Occipital lobe (tissue), 2 donors: Measurements from ENCODE around the gene TRPM8. TPM values are rescaled to one million over a fixed set of nuclear protein-coding genes. Genes with fewer than 3 reads are reported as not detected.

Experiments
- DNase-seq: peaks from one replicate; lab custom pipeline; 2025; lab: John Stamatoyannopoulos, UW
- total RNA-seq: library from RNA; depleted of rRNA; stranded (reverse); fragments of >200 nt; gene quantifications from one replicate; pipeline ENCODE4 v1.2.3, GENCODE V29; 2014

TRPM8 gene
- total RNA-seq, 1 donor from 2014 or later: 0.47 TPM

DNA sequence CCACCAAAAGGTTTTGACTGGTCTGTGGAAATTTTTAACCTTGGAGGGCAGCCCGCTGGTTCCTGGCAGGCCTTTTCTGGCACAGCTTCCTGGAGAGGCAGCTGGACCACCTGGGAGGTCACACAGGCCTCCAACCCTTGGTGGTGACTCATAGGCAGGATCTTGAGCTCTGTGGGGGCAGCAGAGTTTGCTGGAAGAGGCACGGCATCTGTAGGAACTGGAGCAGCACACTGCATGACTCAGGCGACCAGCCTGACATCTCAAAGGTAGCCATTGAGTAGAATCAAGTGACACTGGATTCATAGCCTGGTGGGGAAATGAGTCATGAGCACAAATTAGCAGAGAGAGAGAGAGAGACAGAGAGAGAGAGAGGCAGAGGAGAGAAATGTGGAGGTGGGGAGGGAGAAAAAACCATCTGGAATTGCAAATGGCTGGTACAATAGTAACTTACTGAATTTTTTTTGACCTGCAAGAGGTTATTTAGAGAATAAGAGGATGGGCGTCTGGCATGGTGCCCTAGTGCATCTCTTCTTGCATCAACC, 57.4 kb downstream of the TRPM8 start:
- DNase-seq: peak; percentile 60

DNA sequence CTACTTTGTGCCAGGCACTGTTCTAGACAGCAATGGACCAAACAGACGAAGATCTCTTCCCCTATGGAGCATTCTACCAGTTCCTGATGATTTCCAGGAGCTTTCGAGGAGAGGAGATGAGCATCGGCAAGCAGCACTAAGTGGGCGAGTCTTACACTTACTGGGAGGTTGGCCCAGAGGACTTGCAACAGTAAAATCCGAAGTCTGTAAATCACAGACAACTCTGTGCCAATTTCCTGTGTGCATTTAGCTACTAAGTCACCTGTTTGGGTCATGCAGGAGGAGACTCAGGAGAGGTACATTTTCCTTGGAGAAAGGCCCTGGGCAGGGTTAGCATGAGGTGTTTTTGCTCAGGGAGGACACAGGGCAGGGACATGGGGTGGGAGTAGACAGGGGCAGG, 58.9 kb downstream of the TRPM8 start:
- no peak for DNase-seq

DNA sequence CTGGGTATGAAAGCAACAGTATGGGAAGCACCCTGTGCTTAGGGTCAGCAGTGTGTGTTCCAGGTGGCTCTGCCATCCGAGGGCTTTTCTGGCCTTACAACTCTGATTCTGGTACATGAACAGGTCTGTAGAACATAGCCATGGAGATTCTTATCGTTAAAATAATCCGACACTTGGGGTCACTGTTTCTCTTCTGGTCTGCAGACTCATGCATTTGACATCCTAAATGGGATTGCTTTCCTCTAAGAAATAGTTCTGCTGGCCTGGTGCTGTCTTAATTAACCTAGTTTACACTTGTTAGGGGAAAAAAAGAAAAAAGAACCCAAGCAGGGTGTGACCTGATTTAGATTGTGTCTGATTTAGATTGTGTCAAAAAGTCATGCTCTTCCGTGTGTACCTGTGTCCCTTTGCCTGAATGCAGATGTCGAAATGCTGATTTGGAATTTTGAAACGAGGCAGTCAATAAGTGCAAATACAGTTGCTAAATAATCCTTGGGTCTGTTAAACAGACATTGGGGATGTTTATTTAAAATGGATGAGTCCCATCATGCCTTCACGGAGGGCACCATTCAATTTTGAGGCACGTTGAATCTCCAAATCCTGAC, 59.6 kb downstream of the TRPM8 start:
- DNase-seq: no peak

DNA sequence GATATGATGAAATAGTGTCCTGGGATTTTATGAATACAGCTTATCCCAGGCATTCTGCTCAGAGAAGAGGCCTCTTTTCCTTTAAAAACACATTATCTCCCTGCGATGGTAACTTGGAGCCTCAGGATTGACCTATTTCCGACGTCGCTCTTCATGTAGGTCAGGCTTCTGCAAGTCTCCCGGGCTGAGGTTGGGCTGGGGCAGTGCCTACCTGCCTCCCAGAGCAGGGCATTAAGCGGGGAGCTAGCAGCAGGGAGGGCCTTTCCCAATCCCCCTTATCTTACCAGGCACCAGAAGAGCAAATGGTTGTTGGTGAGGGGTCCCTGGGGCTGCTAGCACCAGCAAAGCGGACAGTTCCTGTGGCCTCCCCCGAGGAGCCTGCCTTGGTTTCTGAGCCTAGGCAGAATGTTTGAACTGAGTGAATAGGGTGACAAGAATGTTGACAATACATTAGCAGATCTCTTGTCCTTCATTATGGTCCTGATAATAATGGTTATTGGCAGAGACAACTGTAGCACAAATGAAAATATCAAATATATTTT, 60.2 kb downstream of the TRPM8 start:
- no peak for DNase-seq

DNA sequence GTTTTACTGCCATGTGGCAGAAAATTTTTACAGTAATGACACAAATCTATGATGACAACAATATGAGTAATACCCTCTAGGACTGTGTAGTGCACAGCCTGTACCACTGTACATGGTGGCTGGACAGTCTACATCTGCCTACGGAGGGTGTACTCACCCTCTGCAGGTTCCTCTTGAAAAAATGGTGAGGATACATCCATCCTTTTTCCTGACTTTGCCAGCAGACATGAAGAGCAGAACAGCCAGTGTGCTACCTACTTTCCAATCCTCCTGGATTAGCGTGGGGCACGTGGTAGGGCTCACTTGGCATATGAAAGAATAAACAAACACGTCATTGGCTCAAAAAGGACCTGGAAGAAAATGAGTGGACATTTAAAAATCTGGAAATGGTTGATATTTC, 62.6 kb downstream of the TRPM8 start:
- no peak for DNase-seq

DNA sequence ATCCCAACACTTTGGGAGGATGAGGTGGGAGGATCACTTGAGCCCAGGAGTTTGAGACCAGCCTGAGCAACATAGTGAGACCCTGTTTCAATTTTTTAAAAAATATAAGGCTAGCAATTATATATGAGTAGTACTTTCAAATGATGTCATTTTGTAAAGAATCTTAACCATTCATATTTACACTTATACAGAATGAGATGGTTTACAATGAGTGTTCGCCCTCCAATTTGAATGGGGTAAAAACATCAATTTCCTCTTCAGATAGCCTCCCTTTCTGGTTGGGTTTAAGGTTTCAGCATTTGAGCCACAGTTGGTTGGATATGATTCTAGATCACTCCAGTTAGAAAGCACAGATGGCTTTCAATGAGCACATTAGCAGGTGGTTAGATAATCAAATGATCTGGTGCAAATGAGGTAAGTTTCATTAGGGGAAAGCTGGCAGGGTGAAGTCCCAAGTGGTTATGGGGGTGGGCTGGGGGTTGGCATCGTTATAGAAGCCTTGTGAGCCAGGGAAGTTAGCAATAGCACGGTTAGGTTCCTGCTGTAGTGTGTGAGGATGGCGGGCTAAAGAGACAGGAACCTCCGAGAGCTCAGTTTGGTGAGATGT, 63.9 kb downstream of the TRPM8 start:
- no peak for DNase-seq

DNA sequence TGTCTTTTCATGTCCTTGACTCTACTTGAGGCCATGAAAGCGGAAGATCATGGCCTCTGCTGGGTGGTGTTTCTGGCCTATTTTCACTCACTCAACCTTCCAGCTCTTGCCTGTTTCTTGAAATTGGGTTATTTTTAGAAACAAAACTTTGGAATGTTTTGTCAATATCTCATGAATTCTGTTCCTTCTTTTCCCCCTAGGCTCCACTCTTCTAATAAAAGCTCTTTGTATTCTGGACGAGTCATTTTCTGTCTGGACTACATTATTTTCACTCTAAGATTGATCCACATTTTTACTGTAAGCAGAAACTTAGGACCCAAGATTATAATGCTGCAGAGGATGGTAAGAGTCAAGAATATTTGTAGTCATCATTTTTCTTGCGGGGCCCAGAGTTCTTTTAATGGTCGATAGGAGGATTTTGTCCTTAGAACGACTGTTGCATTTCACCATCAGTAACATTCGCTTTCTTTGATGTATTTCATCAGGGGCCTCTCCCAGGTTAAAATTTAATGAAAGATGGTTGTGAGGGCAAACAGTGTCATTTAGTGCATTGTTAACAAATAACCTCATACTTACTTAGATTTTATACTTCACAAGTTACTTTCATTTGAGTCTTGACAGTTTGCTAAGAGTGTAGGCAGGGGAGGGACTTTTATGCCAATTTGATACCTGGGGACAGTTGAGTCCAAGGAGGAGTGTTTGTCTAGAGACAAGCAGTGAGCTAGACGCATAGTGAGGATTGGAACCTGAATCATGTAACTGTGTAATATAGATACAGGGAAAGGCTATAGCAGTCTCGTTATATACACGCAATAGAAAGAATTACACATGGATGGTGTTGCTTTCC, 64.6 kb downstream of the TRPM8 start:
- DNase-seq: no peak

DNA sequence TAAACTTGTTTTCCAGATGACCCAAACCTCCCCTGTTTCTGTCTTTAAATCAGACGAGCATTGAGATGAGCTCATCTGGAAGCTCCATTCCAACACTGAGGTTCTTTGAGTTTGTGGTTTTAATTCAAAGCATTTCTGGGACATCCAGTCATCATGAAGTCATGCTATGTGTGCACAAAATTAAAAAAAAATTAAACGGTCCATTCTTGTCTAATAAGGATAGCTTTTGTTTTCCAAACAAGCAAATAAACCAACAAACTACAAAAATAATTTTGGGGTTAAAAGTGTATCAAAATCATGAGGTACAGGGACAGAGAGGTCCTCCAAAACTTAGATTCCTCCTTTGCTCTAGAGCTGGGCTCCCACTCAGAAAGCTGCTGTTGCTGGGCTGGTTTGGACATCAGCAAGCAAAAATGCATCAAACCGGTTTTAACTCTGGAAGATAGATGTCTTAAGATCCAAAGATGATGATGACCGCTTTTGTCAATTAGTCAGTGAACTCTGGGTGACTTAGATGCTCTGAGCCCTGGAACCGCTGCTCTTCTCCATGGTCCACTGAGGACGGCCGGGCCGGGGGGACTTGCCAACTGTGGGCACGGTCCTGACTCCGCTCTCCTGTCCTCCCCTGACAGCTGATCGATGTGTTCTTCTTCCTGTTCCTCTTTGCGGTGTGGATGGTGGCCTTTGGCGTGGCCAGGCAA, 65.4 kb downstream of the TRPM8 start:
- DNase-seq: no peak

DNA sequence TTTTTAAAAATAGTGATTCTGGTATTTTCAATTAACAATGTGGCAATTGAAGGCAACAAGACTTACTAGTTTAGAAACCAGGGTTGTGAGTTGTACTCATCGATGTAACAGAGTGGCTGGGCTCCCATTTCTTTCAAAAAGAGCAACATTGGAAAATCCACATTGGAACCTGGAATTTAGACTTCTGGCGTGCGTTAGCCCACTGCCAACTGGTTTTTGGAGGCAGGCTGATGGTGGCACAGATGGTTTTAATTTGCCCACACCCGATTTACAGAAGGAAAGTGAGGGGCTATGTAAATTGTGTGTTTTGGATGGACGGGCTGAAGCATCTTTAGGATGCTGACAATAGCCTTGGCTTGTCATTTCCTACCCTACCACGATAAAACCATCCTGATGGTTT, 66.3 kb downstream of the TRPM8 start:
- no peak for DNase-seq

DNA sequence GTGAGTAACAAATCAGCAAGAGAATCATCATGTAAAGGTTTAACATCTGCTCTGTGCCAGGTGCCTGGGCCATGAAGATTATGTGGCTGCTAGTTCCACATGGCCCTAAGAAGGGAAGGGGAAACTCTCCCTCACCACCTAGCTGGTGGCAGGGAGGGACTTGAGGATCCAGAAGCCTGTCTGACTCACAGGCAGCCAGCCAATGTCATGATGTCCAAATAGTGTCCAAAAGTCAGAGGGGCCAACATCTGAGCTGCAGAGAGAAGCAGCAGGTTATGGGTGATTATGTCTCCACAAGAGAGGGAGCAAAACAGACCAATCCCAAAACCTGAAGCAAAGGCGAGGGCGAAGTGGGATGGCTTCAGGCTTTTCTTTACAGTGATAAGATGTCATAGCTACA, 71.4 kb downstream of the TRPM8 start:
- DNase-seq: no peak

DNA sequence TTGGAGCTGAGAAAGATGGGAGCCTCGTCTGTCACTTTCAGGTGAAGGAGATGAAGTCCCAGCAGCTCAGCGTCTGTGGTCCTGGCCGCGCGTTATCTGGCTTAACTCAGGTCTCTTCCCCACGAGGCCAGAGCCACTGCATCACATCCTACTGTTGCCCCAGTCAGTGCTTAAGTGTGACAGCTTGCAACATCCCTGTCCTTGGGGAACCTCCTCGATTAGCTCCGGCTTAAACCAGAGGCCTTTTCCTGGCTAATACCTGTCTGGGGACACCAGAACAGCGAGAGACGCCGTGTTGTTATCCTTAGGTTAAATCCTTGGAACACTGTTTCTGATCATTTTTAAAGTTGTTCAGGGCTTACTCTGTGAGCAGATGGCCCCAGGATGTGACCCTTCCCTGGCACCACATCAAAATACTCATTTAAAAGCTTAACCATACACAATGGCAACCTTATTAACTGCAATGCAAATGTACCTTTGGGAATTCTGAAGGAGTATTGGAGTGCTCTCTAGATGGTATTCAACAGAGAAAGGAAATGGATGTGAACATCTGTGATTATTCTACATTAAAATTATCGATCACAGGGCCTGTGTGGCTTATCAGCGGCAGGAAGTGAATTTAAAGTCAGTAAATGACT, 72.2 kb downstream of the TRPM8 start:
- DNase-seq: no peak

DNA sequence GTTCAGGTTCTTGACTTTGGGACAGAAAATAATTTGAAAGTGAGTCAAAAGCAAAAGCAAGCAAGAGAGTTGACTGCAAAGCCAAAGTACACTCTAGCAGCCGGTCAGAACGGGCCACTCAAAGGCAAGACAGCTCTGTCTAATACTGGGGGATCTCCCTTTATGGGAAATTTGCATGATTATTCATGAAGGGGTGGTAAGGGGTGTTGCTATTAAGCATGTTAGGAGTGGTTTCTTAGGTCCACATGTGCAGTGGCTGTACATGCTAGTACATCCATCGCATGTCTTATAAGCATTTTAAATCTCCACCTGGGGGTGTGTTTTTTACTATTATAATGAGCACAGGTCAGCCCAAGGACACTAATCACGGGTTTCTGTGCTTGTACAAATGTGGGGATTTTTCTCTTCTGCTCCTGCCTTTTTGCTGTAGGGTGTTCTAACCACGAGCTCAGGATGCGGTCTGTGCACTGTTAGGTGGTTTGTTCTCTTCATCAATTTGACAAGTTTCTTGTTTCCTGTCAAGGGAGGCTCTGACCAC, 73.2 kb downstream of the TRPM8 start:
- no peak for DNase-seq

DNA sequence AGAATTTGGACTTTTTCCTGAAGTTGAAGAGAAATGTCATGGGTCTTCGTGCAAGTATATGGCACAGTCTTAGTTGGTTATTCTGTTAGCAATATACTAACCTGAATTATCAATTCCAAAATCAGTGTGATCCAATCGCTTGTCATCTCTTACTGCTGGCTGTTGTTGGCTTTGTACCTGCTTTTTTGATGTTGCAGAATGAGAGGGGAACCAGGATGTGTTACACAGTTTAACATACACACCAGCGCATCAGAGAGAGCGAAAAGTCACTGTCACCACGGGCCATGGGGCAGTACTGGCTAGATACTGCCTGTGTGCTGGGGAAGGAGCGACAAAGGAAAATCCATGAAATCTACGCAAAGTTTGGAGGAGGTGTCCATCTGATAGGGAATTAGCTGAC, 74.0 kb downstream of the TRPM8 start:
- DNase-seq: no peak

DNA sequence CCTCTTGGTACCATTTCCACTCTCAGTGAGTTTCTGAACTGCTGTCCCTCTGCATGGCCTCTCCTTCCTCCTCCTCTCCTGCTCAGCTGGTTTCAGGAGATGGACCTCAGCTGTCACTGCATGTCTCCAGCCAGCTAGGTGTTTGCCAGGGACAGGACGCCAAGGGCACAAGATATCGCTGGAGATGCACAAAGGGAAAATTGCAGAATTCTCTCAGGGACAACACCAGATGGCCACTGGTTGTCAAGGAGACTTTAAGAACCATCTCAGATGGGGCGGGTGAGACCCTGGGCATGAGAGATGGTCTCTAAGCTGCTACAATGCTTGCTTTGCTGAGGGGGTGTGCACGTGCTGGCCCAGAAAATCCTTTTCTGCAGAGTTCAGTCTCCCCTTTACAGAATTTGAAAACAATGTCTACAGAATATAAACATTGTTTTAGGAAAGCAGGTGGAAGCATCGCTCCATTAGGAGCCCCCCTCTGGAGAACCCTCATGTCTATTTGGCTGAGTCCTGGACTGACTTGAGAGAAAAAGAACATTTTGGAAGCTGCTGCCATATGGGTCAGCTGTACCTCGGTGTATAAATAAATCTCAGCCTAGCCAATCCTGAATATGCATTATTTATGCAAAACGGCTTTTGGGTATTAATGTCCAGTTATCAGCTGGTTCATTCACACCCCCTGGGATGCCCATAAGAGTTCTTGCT, 75.5 kb downstream of the TRPM8 start:
- DNase-seq: no peak

DNA sequence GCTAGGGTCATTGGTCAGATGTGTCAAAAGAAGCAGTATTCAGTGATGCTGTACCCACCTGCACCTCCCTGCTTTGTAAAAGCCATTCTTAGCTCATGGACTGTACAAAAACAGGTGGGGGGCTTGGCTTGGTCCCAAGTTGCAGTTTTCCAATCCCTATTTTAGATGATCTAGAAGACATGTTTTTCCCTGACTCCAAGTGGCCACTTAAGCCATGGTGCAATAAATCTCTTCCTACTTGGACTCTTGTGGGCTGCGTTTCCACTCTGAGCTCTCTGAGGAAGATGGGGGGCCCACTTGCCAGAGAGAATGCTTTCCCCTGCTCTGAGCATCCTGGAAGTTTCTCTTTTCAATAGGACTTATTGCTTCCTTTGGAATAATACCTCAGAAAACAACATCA, 76.3 kb downstream of the TRPM8 start:
- no peak for DNase-seq

DNA sequence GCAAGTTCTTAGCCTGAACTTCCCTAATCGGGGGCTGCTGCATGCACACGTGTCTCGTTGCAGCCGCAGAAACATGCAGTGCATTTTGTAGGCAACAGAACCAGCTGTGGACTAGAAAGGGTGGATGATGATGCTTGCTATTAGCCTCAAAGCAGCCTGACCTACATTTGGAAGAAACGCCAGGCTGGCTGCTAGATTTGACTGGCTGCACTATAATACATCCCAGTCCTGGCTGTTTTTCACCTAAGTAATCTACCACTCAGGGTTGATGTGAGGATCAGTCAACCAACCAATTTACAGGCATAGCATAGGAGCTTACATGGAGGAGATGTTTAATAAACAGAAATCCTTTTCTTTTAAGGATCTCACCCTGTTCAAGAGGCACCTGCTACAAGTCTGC, 77.0 kb downstream of the TRPM8 start:
- DNase-seq: no peak

DNA sequence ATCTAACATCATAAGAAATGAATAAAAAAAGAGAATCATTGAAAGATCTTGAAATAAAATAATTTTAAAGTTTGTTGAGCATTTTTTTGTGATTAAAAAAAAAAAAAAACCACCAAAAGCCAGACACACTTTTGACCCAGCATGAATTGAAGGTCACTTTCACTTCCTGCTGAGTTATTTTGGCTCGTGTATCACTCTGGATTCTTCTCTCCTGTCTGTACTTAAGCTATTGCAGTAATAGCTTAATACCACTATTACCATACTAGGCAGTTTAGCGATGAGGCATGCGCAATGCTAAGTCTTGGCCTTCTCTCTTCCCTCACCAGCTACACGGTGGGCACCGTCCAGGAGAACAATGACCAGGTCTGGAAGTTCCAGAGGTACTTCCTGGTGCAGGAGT, 78.8 kb downstream of the TRPM8 start:
- no peak for DNase-seq

DNA sequence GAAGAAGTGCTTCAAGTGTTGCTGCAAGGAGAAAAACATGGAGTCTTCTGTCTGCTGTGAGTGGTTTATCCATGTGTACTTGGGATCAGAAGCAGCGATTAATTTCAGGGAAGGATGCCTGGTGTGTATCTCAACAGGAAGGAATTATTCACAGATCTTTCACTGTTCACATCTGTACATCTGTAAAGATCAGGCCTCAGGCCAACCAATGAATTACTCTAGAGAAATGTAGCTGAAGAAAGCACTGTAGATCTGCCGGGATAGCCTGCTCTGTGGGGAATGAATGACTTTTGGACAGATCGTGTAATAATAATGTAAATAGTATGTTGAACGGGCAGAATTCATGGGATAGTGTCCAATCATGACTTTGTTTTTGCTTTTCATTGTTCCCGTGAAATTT, 79.3 kb downstream of the TRPM8 start:
- no peak for DNase-seq

DNA sequence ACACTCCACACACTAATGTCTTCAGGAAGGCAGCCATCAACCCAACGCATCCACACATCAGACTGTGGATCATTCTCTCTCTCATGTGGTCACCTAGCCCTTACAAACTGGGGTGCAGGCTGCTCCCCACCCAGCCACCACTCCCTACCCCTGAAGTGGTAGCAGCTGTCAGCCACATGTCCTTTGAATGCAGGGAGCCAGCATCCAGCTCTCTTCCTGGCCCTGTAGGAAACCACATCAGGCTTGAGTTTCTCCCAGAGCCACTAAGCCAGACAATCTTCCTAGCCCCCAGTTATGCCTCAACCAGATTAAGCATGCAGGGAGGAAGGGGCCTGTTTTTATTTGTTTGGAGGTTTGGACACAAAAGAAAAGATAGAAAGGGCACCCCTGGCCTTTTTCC, 80.5 kb downstream of the TRPM8 start:
- no peak for DNase-seq

DNA sequence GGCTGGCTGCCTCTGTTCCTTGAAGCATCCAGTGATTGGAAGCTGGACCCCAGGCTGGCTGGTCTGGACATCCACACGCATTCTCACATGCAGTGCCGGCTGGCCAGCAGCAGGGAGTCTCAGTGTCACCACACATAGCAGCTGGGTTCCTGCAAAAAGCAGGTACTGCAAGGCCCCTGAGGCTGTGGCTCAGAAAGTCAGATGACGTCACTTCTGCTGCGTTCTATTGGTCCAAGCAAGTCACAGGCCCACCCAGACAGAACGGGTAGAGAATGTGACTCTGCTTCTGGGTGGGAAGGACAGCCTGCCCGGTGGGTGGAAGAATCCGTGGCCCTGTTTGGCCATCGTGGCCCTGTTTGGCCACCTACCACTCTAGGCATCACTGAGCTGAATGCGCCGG, 82.0 kb downstream of the TRPM8 start:
- no peak for DNase-seq
